CD4-positive, alpha-beta T cell treated with Interleukin-6 at 100 ng/mL for 8 hours (primary cell): ENCODE measurements around the gene COMMD6.
"Not testable (repeated sequence)": the region's sequence is repeated elsewhere in the genome, so short reads cannot be mapped to it uniquely, and the experiment has no call there.

Source experiments
- DNase-seq: peaks from one replicate; pipeline ENCODE4 v3.0.0-alpha.2; 2020; ENCODE audit warnings: mixed read lengths, low spot score

COMMD6 gene

GRCh38 chr13:75537401-75538365 lies at the start of gene COMMD6:
Gene COMMD6 (minus strand): TSS chr13:75537841. CDS start chr13:75537805, 36 bp downstream.
- DNase-seq: peak; percentile 47

DNA sequence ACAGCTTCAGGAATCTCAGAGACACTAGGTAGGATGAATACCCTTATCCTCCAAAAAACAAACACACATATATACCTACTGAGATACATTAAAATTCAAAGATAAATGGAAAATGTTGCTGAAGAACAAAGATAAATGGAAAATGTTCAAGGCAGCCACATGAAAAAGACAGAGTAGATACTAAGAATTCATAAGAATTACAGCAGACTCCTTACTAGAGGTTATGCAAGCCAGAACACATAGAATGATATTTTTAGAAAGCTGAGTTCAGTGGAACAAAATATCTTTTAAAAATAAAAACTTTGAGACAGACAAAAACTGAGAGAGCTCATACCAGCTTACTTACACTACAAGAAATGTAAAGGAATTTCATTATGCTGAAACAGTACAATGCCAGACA lies 47.5 kb upstream of the COMMD6 start:
- DNase-seq: no peak

DNA sequence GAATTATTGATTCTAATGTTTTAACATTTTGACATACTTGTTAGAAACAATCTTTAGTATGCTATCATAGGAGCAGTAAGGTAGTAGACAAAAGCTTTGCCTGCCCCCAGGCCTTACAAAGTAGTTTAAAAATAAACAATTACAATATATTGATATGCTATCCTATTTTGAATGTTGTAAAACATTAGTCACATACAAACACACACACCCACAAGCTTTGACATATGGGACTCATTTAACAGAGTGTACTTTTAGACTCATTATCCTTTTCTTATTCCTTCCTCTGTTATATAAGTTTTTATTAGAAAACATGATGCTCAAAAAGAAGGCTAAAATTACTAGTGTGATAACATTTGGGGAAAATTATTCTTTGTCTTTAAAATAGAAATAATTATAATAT lies 45.5 kb upstream of the COMMD6 start:
- no peak for DNase-seq

- no peak for DNase-seq
Observed at GRCh38 chr13:75581874-75582640, 44.4 kb upstream of the COMMD6 start.

- DNase-seq: no peak
Observed at GRCh38 chr13:75579529-75579928, 41.9 kb upstream of the COMMD6 start.

GRCh38 chr13:75569576-75569975 lies 31.9 kb upstream of the COMMD6 start:
- DNase-seq: no peak

DNA sequence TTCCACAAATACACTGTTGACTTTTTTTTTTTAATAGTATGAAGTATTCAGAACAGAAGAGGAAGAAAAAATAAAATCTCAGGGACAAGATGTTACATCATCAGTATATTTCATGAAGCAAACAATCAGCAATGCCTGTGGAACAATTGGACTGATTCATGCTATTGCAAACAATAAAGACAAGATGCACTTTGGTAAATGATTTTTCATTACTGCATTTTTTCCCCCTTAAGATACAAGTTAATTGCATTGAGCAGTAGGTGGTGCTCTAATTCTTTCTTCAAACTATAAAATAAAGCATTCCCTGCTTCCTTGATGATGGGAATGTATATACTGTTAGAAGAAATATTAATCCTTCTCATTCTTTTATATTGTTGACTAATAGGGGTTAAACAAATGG lies 29.0 kb upstream of the COMMD6 start:
- DNase-seq: no peak

GRCh38 chr13:75558145-75558840 lies 20.7 kb upstream of the COMMD6 start:
- no peak for DNase-seq

DNA sequence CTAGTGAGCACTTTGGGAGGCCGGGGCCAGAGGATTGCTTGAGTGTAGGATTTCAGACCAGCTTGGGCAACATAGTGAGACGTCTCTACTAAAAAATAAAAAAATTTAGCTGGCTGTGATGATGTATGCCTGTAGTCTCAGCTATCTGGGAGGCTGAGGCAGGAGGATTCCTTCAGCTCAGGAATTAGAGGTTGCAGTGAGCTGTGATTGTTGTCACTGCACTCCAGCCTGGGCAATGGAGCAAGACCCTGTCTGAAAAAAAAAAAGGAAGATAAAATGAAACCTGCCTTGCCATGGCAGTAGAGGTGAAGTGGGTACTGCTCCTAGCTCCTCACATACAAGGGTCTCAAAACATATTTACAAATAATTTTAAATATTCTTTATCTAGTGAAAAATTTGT lies 19.3 kb upstream of the COMMD6 start:
- no peak for DNase-seq

- DNase-seq: no peak
Observed at GRCh38 chr13:75555836-75556235, 18.2 kb upstream of the COMMD6 start.

DNA sequence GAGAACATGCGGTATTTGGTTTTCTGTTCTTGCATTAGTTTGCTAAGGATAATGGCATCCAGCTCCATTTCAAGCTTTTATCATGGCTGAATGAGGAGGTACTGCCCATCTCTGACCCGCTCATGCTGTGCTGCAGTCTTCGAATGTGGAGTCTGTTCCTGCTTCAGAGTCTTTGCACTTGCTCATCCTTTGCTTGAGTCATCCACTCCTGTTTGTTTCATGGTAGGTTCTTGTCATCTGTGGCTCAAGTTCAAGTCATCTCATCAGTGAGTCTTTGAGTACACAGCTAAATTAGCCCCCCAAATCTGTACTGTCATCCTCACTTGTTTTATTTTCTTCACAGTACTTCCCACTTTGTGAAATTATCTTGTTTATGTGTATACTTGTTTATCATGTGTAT lies 17.3 kb upstream of the COMMD6 start:
- DNase-seq: no peak

- DNase-seq: no peak
Observed at GRCh38 chr13:75554464-75554863, 16.8 kb upstream of the COMMD6 start.

- no peak for DNase-seq
Observed at GRCh38 chr13:75550159-75550567, 12.5 kb upstream of the COMMD6 start.

- DNase-seq: peak; percentile 96
Observed at GRCh38 chr13:75549262-75550158, 11.9 kb upstream of the COMMD6 start, which contains the start of gene UCHL3. Gene UCHL3 (plus strand): TSS chr13:75549791. CDS start chr13:75549821, 30 bp downstream.

- DNase-seq: no peak
Observed at GRCh38 chr13:75547917-75548316, 10.3 kb upstream of the COMMD6 start.

DNA sequence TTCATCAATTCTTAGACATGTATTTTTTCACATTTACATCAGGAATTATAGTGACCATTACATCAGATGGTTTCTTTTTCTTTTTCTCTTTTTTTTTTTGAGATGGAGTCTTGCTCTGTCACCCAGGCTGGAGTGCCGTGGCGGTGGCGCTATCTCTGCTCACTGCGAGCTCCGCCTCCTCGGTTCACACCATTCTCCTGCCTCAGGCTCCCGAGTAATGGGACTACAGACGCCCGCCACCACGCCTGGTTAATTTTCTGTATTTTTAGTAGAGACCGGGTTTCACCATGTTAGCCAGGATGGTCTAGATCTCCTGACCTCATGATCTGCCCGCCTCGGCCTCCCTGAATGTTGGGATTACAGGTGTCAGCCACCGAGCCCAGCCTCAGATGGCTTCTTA lies 7.7 kb upstream of the COMMD6 start:
- not testable (repeated sequence) for DNase-seq

DNA sequence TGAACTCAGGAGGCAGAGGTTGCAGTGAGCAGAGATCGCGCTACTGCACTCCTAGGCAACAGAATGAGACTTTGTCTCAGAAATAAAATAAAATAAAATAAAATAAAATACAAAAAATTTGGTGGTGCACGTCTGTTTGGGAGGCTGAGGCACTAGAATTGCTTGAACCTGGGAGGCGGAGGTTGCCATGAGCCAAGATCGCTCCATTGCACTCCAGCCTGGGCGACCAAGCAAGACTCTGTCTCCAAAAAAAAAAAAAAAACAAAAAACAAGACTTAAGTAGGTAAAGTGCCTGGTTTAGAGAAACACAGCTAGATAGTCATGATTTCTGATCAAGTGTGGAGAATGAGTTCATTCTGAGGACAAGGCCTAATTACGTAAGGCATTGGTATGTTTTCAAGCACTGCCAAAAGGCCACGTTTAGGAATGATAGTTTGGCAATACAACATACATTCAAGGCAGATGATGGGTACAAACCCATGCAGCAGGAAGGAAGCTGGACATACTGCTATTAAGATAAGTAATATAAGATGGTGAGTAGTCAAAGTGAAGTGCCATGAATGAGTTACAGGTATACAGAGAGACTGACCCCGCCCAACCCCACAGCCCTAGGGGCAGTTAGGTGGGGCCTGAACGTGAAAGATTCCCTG lies 7.2 kb upstream of the COMMD6 start:
- no peak for DNase-seq

DNA sequence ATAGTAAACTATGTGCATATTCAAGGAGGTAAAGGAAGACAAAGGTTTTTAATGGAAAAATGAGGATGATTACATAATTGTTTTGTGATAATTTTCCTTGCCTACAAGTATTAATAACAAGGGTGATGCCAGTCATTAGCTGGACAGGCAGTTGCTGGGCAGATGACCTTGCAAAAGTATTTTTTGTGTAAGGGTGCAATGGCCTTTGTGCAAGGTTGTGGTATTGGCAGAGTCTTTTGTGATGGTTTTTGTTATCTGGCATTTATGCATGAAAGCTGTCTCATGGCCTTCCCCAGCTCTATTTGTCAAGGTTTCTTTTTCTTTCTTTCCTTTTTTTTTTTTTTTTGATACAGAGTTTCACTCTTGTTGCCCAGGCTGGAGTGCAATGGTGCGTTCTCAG lies 4.3 kb upstream of the COMMD6 start:
- no peak for DNase-seq

DNA sequence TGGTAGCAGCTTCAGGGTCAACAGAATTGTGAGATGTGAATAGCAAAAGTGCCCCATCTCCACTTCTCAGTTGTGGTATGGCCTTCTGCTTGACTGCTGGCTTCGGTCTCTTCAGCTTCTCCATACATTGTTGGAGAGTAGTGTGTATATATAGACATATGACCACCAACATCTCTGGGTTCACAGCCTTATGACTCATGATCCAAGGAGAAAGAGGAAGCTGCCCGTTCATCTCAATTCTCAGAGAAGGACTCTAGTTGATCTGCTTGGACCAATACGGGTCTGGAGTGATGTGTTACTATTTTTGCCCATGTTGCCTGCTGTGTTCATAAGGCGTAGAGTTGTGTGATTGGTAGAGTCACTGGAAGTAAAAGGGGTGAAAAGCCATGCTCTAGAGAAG lies 3.6 kb upstream of the COMMD6 start:
- no peak for DNase-seq

- no peak for DNase-seq
Observed at GRCh38 chr13:75533861-75534260, 3.8 kb downstream of the COMMD6 start.

DNA sequence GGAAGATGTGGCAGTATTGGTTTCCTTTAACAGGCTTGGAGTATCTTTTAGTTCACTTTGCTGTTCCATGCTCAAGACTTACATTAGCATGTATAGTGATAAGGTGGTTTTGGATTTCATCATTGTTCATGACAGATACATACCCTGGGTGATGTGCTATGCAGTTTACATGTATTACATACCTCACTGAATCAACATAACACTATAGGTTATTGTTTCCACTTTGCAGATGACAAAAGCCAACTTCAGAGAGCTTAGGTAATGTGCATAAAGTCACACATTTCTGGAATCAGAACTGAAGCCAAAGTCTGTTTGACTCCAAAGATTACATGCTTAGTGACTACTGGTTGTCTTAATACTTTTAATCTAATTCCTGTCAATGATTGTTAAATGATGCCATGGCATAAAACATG lies 7.1 kb downstream of the COMMD6 start:
- no peak for DNase-seq
